Colonic mucosa (tissue), 4 donors: ENCODE data around the gene BMAL1. TPM values are rescaled to one million over a fixed set of nuclear protein-coding genes. Genes with fewer than 3 reads are reported as not detected.

ENCODE experiments used
- DNase-seq: peaks from one replicate; pipeline ENCODE4 v3.0.0-alpha.2; 2020
- H3K27ac ChIP-seq: fragments of 200-600 bp; one replicate; pipeline ENCODE4 v1.8.0; 2021
- H3K27me3 ChIP-seq: fragments of 200-600 bp; one replicate; pipeline ENCODE4 v1.8.0; 2021
- H3K36me3 ChIP-seq: fragments of 200-600 bp; one replicate; pipeline ENCODE4 v1.8.0; 2021
- H3K4me1 ChIP-seq: fragments of 200-600 bp; one replicate; pipeline ENCODE4 v1.8.0; 2021; ENCODE audit warnings: mild to moderate bottlenecking
- H3K4me3 ChIP-seq: fragments of 200-600 bp; one replicate; pipeline ENCODE4 v1.8.0; 2021
- H3K9ac ChIP-seq, 2 donors: one replicate each; pipeline ENCODE4 v1.7.0; 2013; ENCODE audit warnings: control low read depth in 2 of 2, low read depth in 2 of 2, low read length in 2 of 2
- H3K9me3 ChIP-seq: fragments of 200-600 bp; one replicate; pipeline ENCODE4 v1.8.0; 2021
- intact Hi-C: fragments of 100-400 bp; cut with DNase I; formaldehyde crosslinking; loops from one replicate; pipeline ENCODE4 v1.14.1; 2022
- total RNA-seq, 2 donors: library from RNA; stranded (reverse); fragmentation: NEBNext Ultra II Directional in 1 of 2; extraction: Animal tissue kit (Norgen Biotek cat#: 25700) in 1 of 2; gene quantifications; one replicate each; pipeline ENCODE4 v1.2.1, GENCODE V29; 2021
- TF ChIP-seq, protein P1 (sequence below): fragments of 200-600 bp; IDR thresholded peaks from one replicate; pipeline ENCODE4 v1.8.0; 2022; ENCODE audit warnings: antibody characterized with exemption, mild to moderate bottlenecking
- donor health status: healthy.
- donor health status: DM: no; HTN: no; CAD: no.
- donor health status: DM: no; HTN: no; CAD: no.

BMAL1 gene
- total RNA-seq, 2 donors from 2014 or later = 10.0 to 14.6 TPM

DNA sequence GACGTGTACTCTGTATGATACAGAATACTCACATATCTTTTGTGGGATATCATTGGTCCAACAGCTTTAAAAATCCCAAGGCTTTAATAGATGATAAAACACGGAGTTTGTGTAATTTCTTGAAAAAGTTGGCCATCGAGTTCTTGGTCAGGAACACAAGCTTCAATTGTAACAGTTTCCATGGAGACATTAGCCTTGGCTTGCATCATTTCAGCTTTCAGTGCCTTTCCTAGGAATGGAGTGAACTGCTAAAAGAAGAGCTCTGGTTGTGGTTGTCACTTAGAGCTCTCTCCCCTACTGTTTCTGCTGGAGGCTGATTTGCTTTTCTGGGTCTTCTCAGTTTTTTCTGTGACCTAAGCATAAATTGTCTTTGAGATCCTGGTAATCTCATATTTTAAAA lies 14.2 kb downstream of the BMAL1 start:
- no peak for DNase-seq
- Histone ChIP-seq H3K4me3 (no peak overlapping the region), H3K36me3 (no peaks in the 10 kb centered on the region), H3K27me3 (no peaks in the 10 kb centered on the region), H3K9ac (no peak overlapping the region), H3K4me1 (no peaks in the 10 kb centered on the region), H3K9me3 (no peaks in the 10 kb centered on the region), H3K27ac (no peak overlapping the region)
- intact Hi-C loops = no loop called here
- TF ChIP-seq, protein P1, sequence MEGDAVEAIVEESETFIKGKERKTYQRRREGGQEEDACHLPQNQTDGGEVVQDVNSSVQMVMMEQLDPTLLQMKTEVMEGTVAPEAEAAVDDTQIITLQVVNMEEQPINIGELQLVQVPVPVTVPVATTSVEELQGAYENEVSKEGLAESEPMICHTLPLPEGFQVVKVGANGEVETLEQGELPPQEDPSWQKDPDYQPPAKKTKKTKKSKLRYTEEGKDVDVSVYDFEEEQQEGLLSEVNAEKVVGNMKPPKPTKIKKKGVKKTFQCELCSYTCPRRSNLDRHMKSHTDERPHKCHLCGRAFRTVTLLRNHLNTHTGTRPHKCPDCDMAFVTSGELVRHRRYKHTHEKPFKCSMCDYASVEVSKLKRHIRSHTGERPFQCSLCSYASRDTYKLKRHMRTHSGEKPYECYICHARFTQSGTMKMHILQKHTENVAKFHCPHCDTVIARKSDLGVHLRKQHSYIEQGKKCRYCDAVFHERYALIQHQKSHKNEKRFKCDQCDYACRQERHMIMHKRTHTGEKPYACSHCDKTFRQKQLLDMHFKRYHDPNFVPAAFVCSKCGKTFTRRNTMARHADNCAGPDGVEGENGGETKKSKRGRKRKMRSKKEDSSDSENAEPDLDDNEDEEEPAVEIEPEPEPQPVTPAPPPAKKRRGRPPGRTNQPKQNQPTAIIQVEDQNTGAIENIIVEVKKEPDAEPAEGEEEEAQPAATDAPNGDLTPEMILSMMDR = no peak

DNA sequence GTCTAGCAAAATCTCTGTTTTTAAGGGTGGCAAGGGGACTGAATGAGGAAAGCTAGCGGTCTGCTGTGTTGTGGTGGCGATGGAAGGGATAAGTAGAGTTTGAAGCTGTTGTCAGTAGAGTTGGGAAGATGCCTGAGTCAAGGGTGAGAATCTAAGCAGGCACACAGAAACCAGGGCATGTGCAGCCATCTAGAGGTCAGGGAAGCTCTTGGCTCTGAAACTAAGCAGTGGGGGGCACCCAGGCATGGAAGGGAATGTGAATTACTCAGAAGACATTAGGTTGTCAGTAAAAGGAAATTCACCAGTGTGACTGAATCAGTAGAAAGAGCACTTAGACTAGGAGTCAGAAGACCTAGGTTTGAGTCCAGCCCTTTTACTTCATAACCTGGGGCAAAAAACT lies 15.4 kb downstream of the BMAL1 start:
- TF ChIP-seq, protein P1 = no peak
- intact Hi-C loops = no loop called here

GRCh38 chr11:13294178-13294577 lies 16.6 kb downstream of the BMAL1 start:
- Histone ChIP-seq H3K9ac (no peak overlapping the region), H3K27ac (no peak overlapping the region), H3K4me3 (no peak overlapping the region), H3K4me1 (no peaks in the 10 kb centered on the region), H3K36me3 (no peaks in the 10 kb centered on the region), H3K9me3 (no peaks in the 10 kb centered on the region), H3K27me3 (no peaks in the 10 kb centered on the region)
- no peak for DNase-seq
- intact Hi-C loops = no loop called here
- TF ChIP-seq, protein P1 = no peak

More for the DNA sequence above, 15.4 kb downstream of the BMAL1 start:
- Histone ChIP-seq H3K9me3 (no peaks in the 10 kb centered on the region), H3K9ac (no peak overlapping the region), H3K27me3 (no peaks in the 10 kb centered on the region), H3K27ac (no peak overlapping the region), H3K36me3 (no peaks in the 10 kb centered on the region), H3K4me3 (no peak overlapping the region), H3K4me1 (no peaks in the 10 kb centered on the region)
- DNase-seq = no peak

DNA sequence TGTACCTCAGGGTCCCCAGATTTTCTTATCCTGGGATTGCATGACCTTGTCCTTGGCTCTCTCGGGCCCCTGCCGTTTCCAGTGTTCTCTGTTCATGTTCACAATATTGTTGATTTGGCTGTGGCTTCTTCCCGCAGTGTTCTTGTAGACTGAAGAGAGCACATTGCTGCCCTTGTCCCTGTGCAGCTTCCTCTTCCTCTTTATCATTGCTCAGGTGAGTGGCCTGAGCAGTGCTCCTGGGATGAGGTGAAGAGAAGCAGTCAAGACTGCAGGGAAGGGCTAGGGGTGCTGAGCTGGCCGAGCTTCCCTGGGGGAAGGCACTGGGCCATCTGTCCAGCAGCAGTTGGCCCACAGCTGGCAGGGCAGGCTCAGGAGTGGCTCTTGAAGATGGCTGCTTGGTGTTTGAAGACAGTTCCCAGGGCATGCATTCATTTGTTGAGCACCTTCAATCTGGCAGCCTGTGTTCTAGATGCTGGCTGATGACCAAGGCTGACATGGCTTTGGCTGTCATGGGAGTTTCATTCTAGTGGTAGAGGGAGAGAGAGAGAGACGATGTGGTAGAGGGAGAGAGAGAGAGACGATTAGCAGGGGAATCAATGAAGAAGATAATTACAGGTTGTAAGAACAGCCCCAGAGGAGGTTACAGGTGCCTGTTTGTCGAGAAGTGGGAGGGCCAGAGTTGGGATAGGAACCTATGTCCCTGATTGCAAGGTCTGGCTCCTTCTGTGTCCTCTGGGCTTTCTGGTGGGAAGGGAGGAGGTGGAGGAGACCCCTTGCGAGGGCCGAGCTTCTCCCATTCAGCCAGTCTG lies 17.4 kb downstream of the BMAL1 start:
- no peaks in the 10 kb centered on the region for H3K36me3 ChIP-seq
- H3K4me1 ChIP-seq = no peaks in the 10 kb centered on the region
- H3K9me3 ChIP-seq = no peaks in the 10 kb centered on the region
- DNase-seq = no peak
- no peak overlapping the region for H3K27ac ChIP-seq
- TF ChIP-seq, protein P1 = no peak
- no peaks in the 10 kb centered on the region for H3K27me3 ChIP-seq
- no peak overlapping the region for H3K9ac ChIP-seq
- intact Hi-C loops = no loop called here
- H3K4me3 ChIP-seq = no peak overlapping the region

GRCh38 chr11:13297308-13297916 lies 19.8 kb downstream of the BMAL1 start:
- intact Hi-C loops = no loop called here
- H3K27ac ChIP-seq = no peak overlapping the region
- no peak for DNase-seq
- no peak overlapping the region for H3K4me3 ChIP-seq
- no peaks in the 10 kb centered on the region for H3K36me3 ChIP-seq
- H3K4me1 ChIP-seq = no peaks in the 10 kb centered on the region
- no peak overlapping the region for H3K9ac ChIP-seq
- no peaks in the 10 kb centered on the region for H3K27me3 ChIP-seq
- H3K9me3 ChIP-seq = no peaks in the 10 kb centered on the region
- TF ChIP-seq, protein P1 = no peak
